BE2C (cell line): ENCODE results near the gene MADD.

Experiments
- DNase-seq: peaks from one replicate; pipeline ENCODE4 v3.0.0-alpha.2; 2020
- H3K27me3 ChIP-seq: fragments of 250-450 bp; sonication (Bioruptor Pico); 2 replicates; pipeline ENCODE4 v1.5.1; 2020; ENCODE audit warnings: mild to moderate bottlenecking
- H3K36me3 ChIP-seq: fragments of 250-450 bp; sonication (Bioruptor Pico); 2 replicates; pipeline ENCODE4 v1.5.1; 2020; ENCODE audit warnings: mild to moderate bottlenecking
- H3K4me1 ChIP-seq: fragments of 250-450 bp; sonication (Bioruptor Pico); 2 replicates; pipeline ENCODE4 v1.5.1; 2020
- H3K4me3 ChIP-seq: 2 replicates; pipeline ENCODE4 v1.5.1; 2011; ENCODE audit warnings: low read depth, low read length
- H3K9me3 ChIP-seq: fragments of 250-450 bp; sonication (Bioruptor Pico); 2 replicates; pipeline ENCODE4 v1.5.1; 2020
- TF ChIP-seq, protein P1 (sequence below): IDR thresholded peaks from 2 replicates; pipeline ENCODE4 v1.5.1; 2012; ENCODE audit warnings: mild to moderate bottlenecking, low read depth, low read length

Gene MADD

GRCh38 chr11:47256374-47256773 lies 13.6 kb upstream of the MADD start:
- H3K4me3 ChIP-seq = no peak overlapping the region
- H3K27me3 ChIP-seq = no peaks in the 10 kb centered on the region
- TF ChIP-seq, protein P1, sequence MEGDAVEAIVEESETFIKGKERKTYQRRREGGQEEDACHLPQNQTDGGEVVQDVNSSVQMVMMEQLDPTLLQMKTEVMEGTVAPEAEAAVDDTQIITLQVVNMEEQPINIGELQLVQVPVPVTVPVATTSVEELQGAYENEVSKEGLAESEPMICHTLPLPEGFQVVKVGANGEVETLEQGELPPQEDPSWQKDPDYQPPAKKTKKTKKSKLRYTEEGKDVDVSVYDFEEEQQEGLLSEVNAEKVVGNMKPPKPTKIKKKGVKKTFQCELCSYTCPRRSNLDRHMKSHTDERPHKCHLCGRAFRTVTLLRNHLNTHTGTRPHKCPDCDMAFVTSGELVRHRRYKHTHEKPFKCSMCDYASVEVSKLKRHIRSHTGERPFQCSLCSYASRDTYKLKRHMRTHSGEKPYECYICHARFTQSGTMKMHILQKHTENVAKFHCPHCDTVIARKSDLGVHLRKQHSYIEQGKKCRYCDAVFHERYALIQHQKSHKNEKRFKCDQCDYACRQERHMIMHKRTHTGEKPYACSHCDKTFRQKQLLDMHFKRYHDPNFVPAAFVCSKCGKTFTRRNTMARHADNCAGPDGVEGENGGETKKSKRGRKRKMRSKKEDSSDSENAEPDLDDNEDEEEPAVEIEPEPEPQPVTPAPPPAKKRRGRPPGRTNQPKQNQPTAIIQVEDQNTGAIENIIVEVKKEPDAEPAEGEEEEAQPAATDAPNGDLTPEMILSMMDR = no peak
- no peak for DNase-seq
- H3K36me3 ChIP-seq = no peaks in the 10 kb centered on the region
- H3K4me1 ChIP-seq = peaks cover 3% of the 10 kb centered on the region
- H3K9me3 ChIP-seq = no peaks in the 10 kb centered on the region

GRCh38 chr11:47257177-47257516 lies 12.8 kb upstream of the MADD start:
- Histone ChIP-seq H3K9me3 (no peaks in the 10 kb centered on the region), H3K4me1 (peaks cover 3% of the 10 kb centered on the region), H3K36me3 (no peaks in the 10 kb centered on the region), H3K27me3 (no peaks in the 10 kb centered on the region), H3K4me3 (no peak overlapping the region)
- TF ChIP-seq, protein P1 = no peak
- no peak for DNase-seq

DNA sequence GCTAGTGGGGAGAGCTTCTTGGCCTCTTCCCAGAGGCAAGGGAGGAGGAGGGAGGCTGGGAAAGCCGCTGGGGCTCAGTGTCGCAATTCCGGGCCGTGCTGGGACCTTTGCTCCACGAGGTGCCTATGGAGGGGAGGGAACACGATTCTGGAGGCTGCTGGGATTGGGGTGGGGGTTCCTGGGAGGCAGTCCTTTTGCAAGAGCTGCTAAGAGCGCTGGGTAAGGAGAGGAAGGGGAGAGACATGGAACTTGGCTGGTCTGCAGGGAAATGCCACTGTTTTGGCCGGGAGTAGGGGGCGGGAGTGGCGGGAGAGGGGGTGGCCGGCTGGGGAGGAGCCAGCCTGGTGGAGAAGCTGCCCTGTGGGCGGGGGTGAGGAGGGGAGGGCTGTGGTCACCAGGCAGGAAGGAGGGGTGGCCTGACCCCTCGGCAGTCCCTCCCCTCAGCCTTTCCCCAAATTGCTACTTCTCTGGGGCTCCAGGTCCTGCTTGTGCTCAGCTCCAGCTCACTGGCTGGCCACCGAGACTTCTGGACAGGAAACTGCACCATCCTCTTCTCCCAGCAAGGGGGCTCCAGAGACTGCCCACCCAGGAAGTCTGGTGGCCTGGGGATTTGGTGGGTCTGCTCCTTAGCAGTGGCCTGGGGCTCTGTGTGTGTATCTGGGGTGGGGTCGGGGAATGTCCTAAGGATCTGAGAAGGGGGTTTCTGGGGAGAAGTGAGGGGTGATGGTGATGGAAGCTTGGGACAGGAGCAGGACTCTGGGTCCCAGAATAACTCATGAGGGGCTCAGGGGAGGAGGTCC lies 12.2 kb upstream of the MADD start, which contains the start of gene NR1H3:
TSS of gene NR1H3 (plus strand) at position 480 of the 800 bp plus-strand sequence. CDS start 1,221 bp downstream, outside the sequence.
- peaks cover 3% of the 10 kb centered on the region for H3K4me1 ChIP-seq
- no peaks in the 10 kb centered on the region for H3K27me3 ChIP-seq
- H3K4me3 ChIP-seq = no peak within 1 kb of the TSS
- DNase-seq = peak; percentile 50
- H3K9me3 ChIP-seq = no peaks in the 10 kb centered on the region
- H3K36me3 ChIP-seq = no peaks in the 10 kb centered on the region
- TF ChIP-seq, protein P1 = peak; percentile 53

DNA sequence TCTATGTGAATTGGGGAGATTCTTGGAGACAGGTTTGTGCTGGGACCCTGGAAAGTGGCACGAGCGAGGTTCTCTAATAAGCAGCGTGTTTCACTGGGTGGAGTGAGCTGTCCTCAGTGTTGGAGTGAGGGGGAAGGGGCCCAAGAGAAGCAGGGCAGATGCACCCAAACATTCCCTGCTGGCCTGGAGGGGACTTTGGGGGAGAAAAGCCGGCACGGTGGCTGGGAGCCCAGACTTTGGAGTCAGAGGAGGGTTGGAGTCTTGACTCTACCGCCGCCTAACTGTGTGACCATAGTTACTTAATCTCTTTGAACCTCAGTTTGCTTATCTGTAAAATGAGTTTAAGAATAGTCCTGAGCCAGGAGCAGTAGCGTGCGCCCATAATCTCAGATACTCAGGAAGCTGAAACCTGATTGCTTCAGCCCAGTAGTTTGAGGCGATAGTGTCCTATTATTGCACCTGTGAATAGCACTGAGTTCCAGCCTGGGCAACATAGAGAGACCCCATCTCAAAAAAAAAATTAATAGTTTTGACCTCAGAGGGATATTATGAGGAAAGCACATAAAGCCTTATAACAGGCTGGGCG lies 11.5 kb upstream of the MADD start:
- TF ChIP-seq, protein P1 = no peak
- peaks cover 3% of the 10 kb centered on the region for H3K4me1 ChIP-seq
- H3K4me3 ChIP-seq = no peak overlapping the region
- H3K9me3 ChIP-seq = no peaks in the 10 kb centered on the region
- DNase-seq = no peak
- no peaks in the 10 kb centered on the region for H3K27me3 ChIP-seq
- no peaks in the 10 kb centered on the region for H3K36me3 ChIP-seq

- H3K4me3 ChIP-seq = no peak overlapping the region
- no peaks in the 10 kb centered on the region for H3K9me3 ChIP-seq
- H3K4me1 ChIP-seq = peaks cover 3% of the 10 kb centered on the region
- no peaks in the 10 kb centered on the region for H3K36me3 ChIP-seq
- peak; percentile 48 for DNase-seq
- no peaks in the 10 kb centered on the region for H3K27me3 ChIP-seq
- TF ChIP-seq, protein P1 = peak; percentile 67
Measured at GRCh38 chr11:47259232-47259977, 10.5 kb upstream of the MADD start.

DNA sequence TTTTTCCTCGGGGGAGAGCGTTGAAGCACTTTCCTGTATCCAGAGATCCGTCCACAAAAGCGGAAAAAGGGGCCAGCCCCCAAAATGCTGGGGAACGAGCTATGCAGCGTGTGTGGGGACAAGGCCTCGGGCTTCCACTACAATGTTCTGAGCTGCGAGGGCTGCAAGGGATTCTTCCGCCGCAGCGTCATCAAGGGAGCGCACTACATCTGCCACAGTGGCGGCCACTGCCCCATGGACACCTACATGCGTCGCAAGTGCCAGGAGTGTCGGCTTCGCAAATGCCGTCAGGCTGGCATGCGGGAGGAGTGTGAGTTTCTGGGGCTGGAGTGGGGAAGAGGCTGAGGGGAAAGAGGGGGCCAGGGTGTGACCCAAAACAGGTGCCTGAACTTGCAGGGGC lies 9.6 kb upstream of the MADD start:
- no peaks in the 10 kb centered on the region for H3K36me3 ChIP-seq
- H3K27me3 ChIP-seq = no peaks in the 10 kb centered on the region
- H3K9me3 ChIP-seq = no peaks in the 10 kb centered on the region
- H3K4me3 ChIP-seq = no peak overlapping the region
- H3K4me1 ChIP-seq = no peaks in the 10 kb centered on the region; the same call in 1 of the 2 replicates
- TF ChIP-seq, protein P1 = no peak
- DNase-seq = no peak
